Adrenal gland (tissue), 12 donors: ENCODE results near the gene RNF123. TPM values are rescaled to one million over a fixed set of nuclear protein-coding genes. Genes with fewer than 3 reads are reported as not detected.
"Not testable (repeated sequence)": the region's sequence is repeated elsewhere in the genome, so short reads cannot be mapped to it uniquely, and the experiment has no call there.

Experiments used
- DNase-seq, 7 donors: peaks; one replicate each; pipeline ENCODE4 v3.0.0-alpha.2; 2019 to 2020
- H3K27ac ChIP-seq, 5 donors: fragments of 200-600 bp; sonication (generic) in 4 of 5; 1 replicate in 3 of 5; 2 replicates in 2 of 5; pipeline versions ENCODE4 v1.5.1 to v1.8.0; 2016 to 2020; ENCODE audit warnings: mild to moderate bottlenecking in 1 of 5
- H3K27me3 ChIP-seq: fragments of 200-600 bp; 2 replicates; pipeline ENCODE4 v1.8.0; 2021
- H3K36me3 ChIP-seq, 2 donors: fragments of 200-600 bp; replicated peaks in 1 of 2; 1 replicate in 1 of 2; 2 replicates in 1 of 2; pipeline versions ENCODE4 v1.5.1 to v1.8.0; 2018 to 2022
- H3K4me1 ChIP-seq, 2 donors: fragments of 200-600 bp; replicated peaks in 1 of 2; 1 replicate in 1 of 2; 2 replicates in 1 of 2; pipeline versions ENCODE4 v1.5.1 to v1.8.0; 2018 to 2021
- H3K4me3 ChIP-seq, 4 donors: fragments of 200-600 bp; sonication (generic) in 3 of 4; one replicate each; pipeline ENCODE4 v1.5.1; 2016 to 2018
- H3K9me3 ChIP-seq, 3 donors: fragments of 200-600 bp; sonication (generic) in 1 of 3; replicated peaks in 1 of 3; 1 replicate in 2 of 3; 2 replicates in 1 of 3; pipeline versions ENCODE4 v1.5.1 to v1.8.0; 2016 to 2021
- WGBS, 4 donors: extraction: QIAGEN DNeasy Blood & Tissue Kit in 2 of 4; methylation state at CpG; one replicate each; pipeline versions ENCODE4 v1.1.5 to v1.1.7; 2013 to 2017; 5-methylcytosine and 5-hydroxymethylcytosine counted together
- intact Hi-C, 2 donors: fragments of 100-400 bp; cut with DNase I; formaldehyde crosslinking; loops; one replicate each; pipeline versions ENCODE4 v1.14.1 to v1.15.0; 2022 to 2023
- polyA plus RNA-seq, 3 donors: library from polyadenylated mRNA; stranded (reverse); fragments of 200-250 nt in 2 of 3; fragments of 350-450 nt in 1 of 3; fragmentation: Illumina TruSeq in 1 of 3; extraction: RNeasy Lipid Tissue Mini Kit (QIAGEN cat#74804) in 1 of 3; gene quantifications; one replicate each; pipeline ENCODE4 v1.2.3, GENCODE V29; 2013 to 2014
- total RNA-seq, 9 donors: library from RNA; depleted of rRNA in 4 of 9; stranded (reverse); fragments of >200 nt in 4 of 9; fragments of 120-200 nt in 1 of 9; fragmentation: NEBNext Ultra II Directional in 1 of 9; extraction: Animal tissue kit (Norgen Biotek cat#: 25700) in 1 of 9; gene quantifications; one replicate each; pipeline versions ENCODE4 v1.1.0 to v1.2.4, GENCODE V29; 2013 to 2023
- donor health status: healthy with polysubstance abuse.
- donor health status: Bipolar disorder and iron deficiency.
- donor health status: DM: yes; HTN: yes; CAD: no.
- donor health status: DM: no; HTN: no; CAD: no.
- donor health status: DM: no; HTN: no; CAD: no.
- donor health status: DM: yes; HTN: yes; CAD: no.

Gene RNF123
- total and polyA plus RNA-seq, 12 donors, result 19.5 to 62.3 (median 38.3) TPM

DNA sequence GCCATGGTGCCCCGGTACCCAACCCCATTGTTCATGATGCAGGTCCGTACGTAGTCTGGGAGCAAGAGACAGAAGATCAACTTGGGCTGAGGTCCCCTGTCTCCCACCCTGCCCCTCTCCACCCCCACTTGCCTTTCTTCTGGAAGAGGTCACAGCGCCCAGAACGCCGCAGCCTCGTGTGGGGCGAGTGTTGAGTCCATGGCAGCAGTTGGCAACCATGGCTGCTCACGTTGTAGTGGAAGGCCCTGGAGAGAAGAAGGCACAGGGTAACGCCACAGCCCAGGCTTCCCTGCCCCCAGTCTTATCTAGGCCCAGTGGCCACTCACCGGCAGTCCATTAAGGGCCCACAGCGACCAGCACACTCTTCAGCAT is 1.9 kb upstream of the RNF123 start:
- H3K4me3 ChIP-seq, H3K27ac ChIP-seq, DNase-seq, H3K27me3 ChIP-seq, intact Hi-C loops, H3K9me3 ChIP-seq: not testable (repeated sequence)
- 80 to 95% (median 93%) methylated on average over 1 to 12 of the region's 12 CpGs; no CpG with 5 or more reads in 1 of the 4 donors for WGBS, 4 donors
- H3K36me3 ChIP-seq, result peaks cover 0 to 15% of the 10 kb centered on the region in 2 donors
- H3K4me1 ChIP-seq, result peaks cover 5 to 24% of the 10 kb centered on the region in 2 donors

GRCh38 chr3:49688338-49689045 is 865 bp upstream of the RNF123 start:
- Histone ChIP-seq H3K27ac (peak overlapping the region; percentile 3 to 93 (median 66)), H3K4me3 (peak overlapping the region in 3 of 4 donors; percentile 94 to 99 (median 96)), H3K4me1 (peaks cover 5 to 24% of the 10 kb centered on the region in 2 donors)
- peak in 1 of 7 donors; percentile 60 for DNase-seq
- H3K36me3 ChIP-seq, H3K27me3 ChIP-seq, H3K9me3 ChIP-seq, intact Hi-C loops: not testable (repeated sequence)
- WGBS, 4 donors, result 44 to 60% (median 56%) methylated on average over 3 to 7 of the region's 7 CpGs

- H3K36me3 ChIP-seq, DNase-seq, H3K9me3 ChIP-seq, intact Hi-C loops, H3K27me3 ChIP-seq: not testable (repeated sequence)
- peak overlapping the region in 3 of 5 donors; percentile 55 to 93 (median 66) for H3K27ac ChIP-seq
- WGBS, 4 donors, result 6 to 9% (median 8%) methylated on average over 16 of the region's 16 CpGs
- peak overlapping the region; percentile 74 to 99 (median 95) for H3K4me3 ChIP-seq
- H3K4me1 ChIP-seq, result peaks cover 5 to 24% of the 10 kb centered on the region in 2 donors
Observed at GRCh38 chr3:49689908-49690624, 709 bp downstream of the RNF123 start.

GRCh38 chr3:49690856-49691255 is 1.5 kb downstream of the RNF123 start:
- H3K27ac ChIP-seq, DNase-seq, intact Hi-C loops, H3K36me3 ChIP-seq, H3K4me3 ChIP-seq, H3K27me3 ChIP-seq, H3K9me3 ChIP-seq: not testable (repeated sequence)
- peaks cover 5 to 24% of the 10 kb centered on the region in 2 donors for H3K4me1 ChIP-seq
- WGBS, 4 donors, result 76 to 87% (median 82%) methylated on average over 3 of the region's 3 CpGs

DNA sequence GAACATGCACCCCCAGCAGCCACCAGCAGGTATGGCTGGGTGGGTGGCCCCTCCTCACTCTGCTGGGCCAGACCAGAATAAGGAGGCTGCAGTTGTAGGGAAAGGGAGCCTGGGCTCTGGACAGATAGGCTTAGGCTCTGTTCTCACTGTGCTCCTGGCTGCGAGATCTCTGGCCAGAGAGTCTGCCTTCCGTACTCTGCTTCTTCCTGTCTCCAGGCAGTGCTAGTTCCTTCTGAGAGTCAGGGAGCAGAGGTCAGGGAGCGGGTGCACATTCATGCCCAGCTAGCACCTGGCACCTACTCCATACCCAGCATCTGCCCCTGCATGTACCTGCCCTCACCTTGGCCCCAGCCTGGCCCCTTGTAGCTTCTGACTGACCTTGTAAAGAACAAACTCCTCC is 2.1 kb downstream of the RNF123 start:
- 25 to 100% (median 80%) methylated on average over 2 to 3 of the region's 3 CpGs for WGBS, 4 donors
- H3K27me3 ChIP-seq, H3K9me3 ChIP-seq, H3K27ac ChIP-seq, H3K4me3 ChIP-seq, intact Hi-C loops, DNase-seq, H3K36me3 ChIP-seq: not testable (repeated sequence)
- H3K4me1 ChIP-seq, result peaks cover 5 to 24% of the 10 kb centered on the region in 2 donors

- H3K9me3 ChIP-seq, DNase-seq, intact Hi-C loops, H3K27ac ChIP-seq, H3K27me3 ChIP-seq, H3K4me3 ChIP-seq: not testable (repeated sequence)
- peaks cover 0 to 18% of the 10 kb centered on the region in 2 donors for H3K36me3 ChIP-seq
- 61 to 75% (median 74%) methylated on average over 5 to 6 of the region's 6 CpGs for WGBS, 4 donors
- peaks cover 5 to 16% of the 10 kb centered on the region in 2 donors for H3K4me1 ChIP-seq
Observed at GRCh38 chr3:49694409-49695070, 5.2 kb downstream of the RNF123 start.

- DNase-seq, intact Hi-C loops, H3K27ac ChIP-seq, H3K9me3 ChIP-seq, H3K4me3 ChIP-seq, H3K27me3 ChIP-seq: not testable (repeated sequence)
- WGBS, 4 donors, result 44 to 90% (median 82%) methylated on average over 1 to 4 of the region's 4 CpGs
- Histone ChIP-seq H3K36me3 (peaks cover 0 to 26% of the 10 kb centered on the region in 2 donors), H3K4me1 (peaks cover 0 to 10% of the 10 kb centered on the region in 2 donors)
Observed at GRCh38 chr3:49695350-49696015, 6.1 kb downstream of the RNF123 start.
